DND-41 (cell line): ENCODE results near the gene IGLON5.

Source experiments
- ATAC-seq: fragments of 200-7000 bp; cut with Tn5 transposase; 3 replicates; pipeline ENCODE4 v1.9.1; 2021; ENCODE audit warnings: low read depth; ENCODE audit not compliant: insufficient read depth
- DNase-seq: peaks from one replicate; pipeline ENCODE4 v3.0.0-alpha.2; 2020
- H2AFZ ChIP-seq: 2 replicates; pipeline ENCODE4 v1.6.0; 2012; ENCODE audit warnings: low read depth, low read length
- H3K27ac ChIP-seq: 2 replicates; pipeline ENCODE4 v1.5.1; 2012; ENCODE audit warnings: low read length, inconsistent platforms
- H3K27me3 ChIP-seq: fragments of 200-600 bp; sonication (generic); 2 replicates; pipeline ENCODE4 v1.6.0; 2012; ENCODE audit warnings: low read length, mild to moderate bottlenecking, inconsistent platforms; ENCODE audit not compliant: insufficient read depth, poor library complexity
- H3K36me3 ChIP-seq: 2 replicates; pipeline ENCODE4 v1.5.1; 2012; ENCODE audit warnings: low read length, inconsistent platforms; ENCODE audit not compliant: insufficient read depth
- H3K4me1 ChIP-seq: 2 replicates; pipeline ENCODE4 v1.5.1; 2012; ENCODE audit warnings: mild to moderate bottlenecking, low read length; ENCODE audit not compliant: insufficient read depth
- H3K4me2 ChIP-seq: 2 replicates; pipeline ENCODE4 v1.6.0; 2012; ENCODE audit warnings: mild to moderate bottlenecking, moderate library complexity, low read length, inconsistent platforms; ENCODE audit not compliant: insufficient read depth
- H3K4me3 ChIP-seq, 2 experiments: fragments of 200-600 bp in 1 of 2; shearing (Covaris generic) in 1 of 2; 2 replicates each; pipeline ENCODE4 v1.5.1; 2012 to 2016; ENCODE audit warnings: inconsistent platforms in 2 of 2, low read length in 2 of 2, mild to moderate bottlenecking in 2 of 2, low read depth in 1 of 2, moderate library complexity in 1 of 2
- H3K79me2 ChIP-seq: 2 replicates; pipeline ENCODE4 v1.6.0; 2012; ENCODE audit warnings: low read length, inconsistent platforms; ENCODE audit not compliant: insufficient read depth
- H3K9ac ChIP-seq: 2 replicates; pipeline ENCODE4 v1.6.0; 2012; ENCODE audit warnings: low read depth, mild to moderate bottlenecking, inconsistent platforms, low read length, moderate library complexity
- H3K9me3 ChIP-seq: 2 replicates; pipeline ENCODE4 v1.5.1; 2012; ENCODE audit warnings: low read length, moderate library complexity, mild to moderate bottlenecking, inconsistent platforms; ENCODE audit not compliant: insufficient read depth, severe bottlenecking
- H4K20me1 ChIP-seq: 2 replicates; pipeline ENCODE4 v1.6.0; 2012; ENCODE audit warnings: low read length; ENCODE audit not compliant: insufficient read depth
- CTCF ChIP-seq: IDR thresholded peaks from 2 replicates; pipeline ENCODE4 v1.5.1; 2012; ENCODE audit warnings: borderline replicate concordance, low read length, moderate library complexity, mild to moderate bottlenecking; ENCODE audit not compliant: poor library complexity, severe bottlenecking; ENCODE audit errors: extremely low read depth
- EZH2 ChIP-seq: IDR thresholded peaks from 3 replicates; pipeline ENCODE4 v1.6.1; 2012; ENCODE audit warnings: borderline replicate concordance, low read depth, mild to moderate bottlenecking, moderate library complexity, low read length, inconsistent platforms; ENCODE audit not compliant: severe bottlenecking

IGLON5 gene

GRCh38 chr19:51341066-51341465 is 29.6 kb downstream of the IGLON5 start:
- DNase-seq (no peak), ATAC-seq (no peak)
- H3K36me3 ChIP-seq: peaks cover 12% of the 10 kb centered on the region
- H3K4me3 ChIP-seq: no peak overlapping the region
- no peaks in the 10 kb centered on the region for H4K20me1 ChIP-seq
- no peak overlapping the region for H2AFZ ChIP-seq
- peaks cover 13% of the 10 kb centered on the region for H3K4me1 ChIP-seq
- no peaks in the 10 kb centered on the region for H3K9me3 ChIP-seq
- no peak overlapping the region for H3K4me2 ChIP-seq
- H3K27me3 ChIP-seq: no peaks in the 10 kb centered on the region
- H3K27ac ChIP-seq: no peak overlapping the region
- no peak for TF ChIP-seq CTCF
- no peak for TF ChIP-seq EZH2
- no peak overlapping the region for H3K9ac ChIP-seq
- H3K79me2 ChIP-seq: no peaks in the 10 kb centered on the region

- Histone ChIP-seq H3K4me2 (no peak within 1 kb of the TSS), H3K36me3 (peaks cover 21% of the 10 kb centered on the region), H3K79me2 (no peaks in the 10 kb centered on the region), H2AFZ (no peak within 1 kb of the TSS), H3K9ac (no peak within 1 kb of the TSS), H3K4me3 (no peak within 1 kb of the TSS), H3K9me3 (no peaks in the 10 kb centered on the region), H4K20me1 (no peaks in the 10 kb centered on the region; the same call in 1 of the 2 replicates), H3K27me3 (no peaks in the 10 kb centered on the region), H3K4me1 (peaks cover 13% of the 10 kb centered on the region), H3K27ac (no peak within 1 kb of the TSS)
- TF ChIP-seq CTCF (no peak), EZH2 (no peak)
- ATAC-seq: no peak
- no peak for DNase-seq
Measured at GRCh38 chr19:51341976-51342580, 30.6 kb downstream of the IGLON5 start, which contains the start of gene VSIG10L. Gene VSIG10L (minus strand): TSS chr19:51342139. CDS start chr19:51342124, 15 bp downstream.

- no peak for TF ChIP-seq CTCF
- TF ChIP-seq EZH2: no peak
Measured at GRCh38 chr19:51342631-51343569, 31.5 kb downstream of the IGLON5 start.

More at GRCh38 chr19:51342631-51343569, 31.5 kb downstream of the IGLON5 start:
- Histone ChIP-seq H3K27me3 (no peaks in the 10 kb centered on the region), H3K36me3 (peaks cover 30% of the 10 kb centered on the region), H3K4me1 (peaks cover 13% of the 10 kb centered on the region), H2AFZ (no peak overlapping the region), H3K27ac (no peak overlapping the region), H3K4me3 (no peak overlapping the region), H3K79me2 (no peaks in the 10 kb centered on the region), H3K9me3 (no peaks in the 10 kb centered on the region), H3K9ac (no peak overlapping the region), H3K4me2 (no peak overlapping the region), H4K20me1 (no peaks in the 10 kb centered on the region; the same call in 1 of the 2 replicates)
- DNase-seq (no peak), ATAC-seq (no peak)
